ENCODE data around the gene ACTN4. TPM values are rescaled to one million over a fixed set of nuclear protein-coding genes. Genes with fewer than 3 reads are reported as not detected.

Gene ACTN4
- total RNA-seq, 2 donors from 2014 or later: 201 to 205 TPM

GRCh38 chr19:38682195-38682867 lies 34.9 kb downstream of the ACTN4 start:
- ATAC-seq (no peak), DNase-seq (no peak)
- peaks cover 71% of the 10 kb centered on the region for H3K4me1 Mint-ChIP-seq
- peak overlapping the region; percentile 39 for H3K4me3 Mint-ChIP-seq
- no peaks in the 10 kb centered on the region for H3K36me3 Mint-ChIP-seq (ENCODE audit: low read depth)
- no peaks in the 10 kb centered on the region for H3K27me3 Mint-ChIP-seq
- H3K27ac Mint-ChIP-seq: peak overlapping the region; percentile 93
- H3K9me3 ChIP-seq (ENCODE audit: control insufficient read depth, low read length, poor library complexity, severe bottlenecking): no peaks in the 10 kb centered on the region

GRCh38 chr19:38682872-38683392 lies 35.5 kb downstream of the ACTN4 start:
- DNase-seq (no peak), ATAC-seq (no peak)
- H3K36me3 Mint-ChIP-seq (ENCODE audit: low read depth): no peaks in the 10 kb centered on the region
- no peaks in the 10 kb centered on the region for H3K27me3 Mint-ChIP-seq
- H3K4me1 Mint-ChIP-seq: peaks cover 75% of the 10 kb centered on the region
- H3K4me3 Mint-ChIP-seq: peak overlapping the region; percentile 75
- peak overlapping the region; percentile 93 for H3K27ac Mint-ChIP-seq
- no peaks in the 10 kb centered on the region for H3K9me3 ChIP-seq (ENCODE audit: control insufficient read depth, low read length, poor library complexity, severe bottlenecking)

DNA sequence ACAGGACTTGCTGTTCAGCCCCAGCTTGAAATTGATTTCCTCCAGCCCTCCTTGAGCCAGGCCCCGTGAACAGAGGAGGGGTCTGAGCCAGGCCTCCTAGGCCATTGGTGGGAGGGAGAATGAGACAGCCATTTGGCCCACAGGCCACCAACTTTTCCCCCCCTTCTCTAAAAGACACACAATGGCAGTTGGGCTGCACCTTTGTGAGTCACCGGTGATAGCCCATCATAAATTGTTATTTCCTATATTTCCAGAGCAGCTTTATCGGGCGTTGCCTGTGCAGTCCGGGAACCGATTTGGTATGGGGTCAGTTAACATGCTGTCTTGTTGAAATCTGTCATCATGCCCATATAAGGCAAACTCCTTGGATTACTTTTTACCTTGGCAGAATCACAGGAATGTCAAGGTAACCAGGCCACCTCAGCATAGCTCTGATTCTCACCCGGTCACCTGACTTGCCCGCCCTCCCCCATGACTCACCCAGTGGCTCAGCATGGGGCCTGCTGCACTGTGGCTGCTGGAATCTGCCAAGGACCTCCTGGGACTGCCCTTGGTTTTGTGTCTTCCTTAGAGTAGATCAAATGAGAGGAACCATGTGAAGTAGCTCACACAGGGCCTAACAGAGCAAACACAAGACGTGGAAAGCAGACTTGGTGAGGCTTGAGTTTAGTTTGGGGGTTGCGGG lies 36.1 kb downstream of the ACTN4 start:
- peak; percentile 49 for ATAC-seq
- peak overlapping the region; percentile 93 for H3K27ac Mint-ChIP-seq
- no peaks in the 10 kb centered on the region for H3K36me3 Mint-ChIP-seq (ENCODE audit: low read depth)
- H3K4me1 Mint-ChIP-seq: peaks cover 70% of the 10 kb centered on the region
- H3K27me3 Mint-ChIP-seq: no peaks in the 10 kb centered on the region
- no peaks in the 10 kb centered on the region for H3K9me3 ChIP-seq (ENCODE audit: control insufficient read depth, low read length, poor library complexity, severe bottlenecking)
- peak; percentile 29 to 69 (median 47) for DNase-seq
- H3K4me3 Mint-ChIP-seq: peak overlapping the region; percentile 75

GRCh38 chr19:38684078-38684861 lies 36.8 kb downstream of the ACTN4 start:
- H3K36me3 Mint-ChIP-seq (ENCODE audit: low read depth): no peaks in the 10 kb centered on the region
- H3K27me3 Mint-ChIP-seq: no peaks in the 10 kb centered on the region
- H3K4me1 Mint-ChIP-seq: peaks cover 71% of the 10 kb centered on the region
- peak overlapping the region; percentile 93 for H3K27ac Mint-ChIP-seq
- peak overlapping the region; percentile 75 for H3K4me3 Mint-ChIP-seq
- DNase-seq: peak in 1 of 3 donors; percentile 38
- no peaks in the 10 kb centered on the region for H3K9me3 ChIP-seq (ENCODE audit: control insufficient read depth, low read length, poor library complexity, severe bottlenecking)
- peak; percentile 32 for ATAC-seq

DNA sequence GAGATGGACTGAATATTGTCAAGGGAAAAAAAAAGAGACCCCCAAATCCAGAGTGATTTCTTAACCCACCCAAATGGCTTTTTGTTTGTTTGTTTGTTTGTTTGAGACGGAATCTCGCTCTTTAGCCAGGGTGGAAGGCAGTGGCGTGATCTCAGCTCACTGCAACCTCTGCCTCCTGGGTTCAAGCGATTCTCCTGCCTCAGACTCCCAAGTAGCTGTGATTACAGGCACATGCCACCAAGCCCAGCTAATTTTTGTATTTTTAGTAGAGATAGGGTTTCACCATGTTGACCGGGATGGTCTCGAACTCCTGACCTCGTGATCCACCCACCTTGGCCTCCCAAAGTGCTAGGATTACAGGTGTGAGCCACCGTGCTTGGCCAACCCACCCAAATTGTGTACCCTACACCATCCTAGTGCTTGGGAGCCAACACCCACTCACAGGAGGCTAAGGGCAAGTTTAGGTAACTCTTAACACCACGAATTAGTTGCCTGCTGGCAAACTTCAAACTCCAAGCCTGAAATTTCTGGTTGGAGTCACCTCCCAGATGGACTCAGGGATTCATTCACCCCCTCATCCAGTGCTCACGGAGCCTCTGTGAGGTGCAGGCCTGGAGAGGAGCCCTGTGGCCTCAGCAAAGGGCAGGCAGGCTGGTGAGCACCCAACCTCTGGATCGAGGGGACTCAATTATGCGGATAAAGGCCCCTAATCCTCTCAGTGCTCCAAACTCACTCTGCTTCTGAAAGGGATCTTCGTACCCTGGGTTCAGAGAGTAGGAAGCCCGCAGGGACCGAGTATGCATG lies 37.6 kb downstream of the ACTN4 start:
- H3K27ac Mint-ChIP-seq: peak overlapping the region; percentile 93
- no peaks in the 10 kb centered on the region for H3K36me3 Mint-ChIP-seq (ENCODE audit: low read depth)
- ATAC-seq: no peak
- H3K4me1 Mint-ChIP-seq: peaks cover 72% of the 10 kb centered on the region
- no peaks in the 10 kb centered on the region for H3K27me3 Mint-ChIP-seq
- peak overlapping the region; percentile 36 for H3K4me3 Mint-ChIP-seq
- no peaks in the 10 kb centered on the region for H3K9me3 ChIP-seq (ENCODE audit: control insufficient read depth, low read length, poor library complexity, severe bottlenecking)
- DNase-seq: no peak

- peak in 1 of 3 donors; percentile 37 for DNase-seq
- ATAC-seq: no peak
- H3K4me1 Mint-ChIP-seq: peaks cover 67% of the 10 kb centered on the region
- H3K9me3 ChIP-seq (ENCODE audit: control insufficient read depth, low read length, poor library complexity, severe bottlenecking): no peaks in the 10 kb centered on the region
- H3K27ac Mint-ChIP-seq: peak overlapping the region; percentile 93
- peak overlapping the region; percentile 86 for H3K4me3 Mint-ChIP-seq
- no peaks in the 10 kb centered on the region for H3K27me3 Mint-ChIP-seq
- H3K36me3 Mint-ChIP-seq (ENCODE audit: low read depth): no peaks in the 10 kb centered on the region
These were observed 38.4 kb downstream of the ACTN4 start for GRCh38 chr19:38685666-38686529.

DNA sequence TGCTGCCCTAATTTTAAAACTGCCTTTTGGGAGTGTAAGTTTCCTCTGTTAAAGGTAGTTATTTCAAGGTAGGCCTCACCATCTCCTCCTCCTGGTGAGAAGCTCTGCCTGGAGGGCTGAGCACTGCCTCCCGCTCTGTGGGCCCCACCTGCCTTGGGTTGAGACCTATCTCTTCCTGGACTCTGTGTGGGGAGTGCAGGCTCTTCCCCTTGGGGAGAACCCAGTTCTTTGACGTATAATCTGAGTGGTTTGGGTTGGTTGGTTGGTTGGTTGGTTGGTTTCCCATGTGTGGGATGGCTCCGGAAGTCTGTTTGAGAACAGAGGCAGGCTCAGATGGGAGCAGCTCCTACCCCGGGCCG lies 39.1 kb downstream of the ACTN4 start:
- Mint-ChIP-seq H3K4me1 (peaks cover 62% of the 10 kb centered on the region), H3K4me3 (peak overlapping the region; percentile 86), H3K27ac (peak overlapping the region; percentile 93), H3K27me3 (no peaks in the 10 kb centered on the region), H3K36me3 (ENCODE audit: low read depth) (no peaks in the 10 kb centered on the region)
- H3K9me3 ChIP-seq (ENCODE audit: control insufficient read depth, low read length, poor library complexity, severe bottlenecking): no peaks in the 10 kb centered on the region
- ATAC-seq: peak; percentile 87
- peak; percentile 35 to 67 (median 45) for DNase-seq

DNA sequence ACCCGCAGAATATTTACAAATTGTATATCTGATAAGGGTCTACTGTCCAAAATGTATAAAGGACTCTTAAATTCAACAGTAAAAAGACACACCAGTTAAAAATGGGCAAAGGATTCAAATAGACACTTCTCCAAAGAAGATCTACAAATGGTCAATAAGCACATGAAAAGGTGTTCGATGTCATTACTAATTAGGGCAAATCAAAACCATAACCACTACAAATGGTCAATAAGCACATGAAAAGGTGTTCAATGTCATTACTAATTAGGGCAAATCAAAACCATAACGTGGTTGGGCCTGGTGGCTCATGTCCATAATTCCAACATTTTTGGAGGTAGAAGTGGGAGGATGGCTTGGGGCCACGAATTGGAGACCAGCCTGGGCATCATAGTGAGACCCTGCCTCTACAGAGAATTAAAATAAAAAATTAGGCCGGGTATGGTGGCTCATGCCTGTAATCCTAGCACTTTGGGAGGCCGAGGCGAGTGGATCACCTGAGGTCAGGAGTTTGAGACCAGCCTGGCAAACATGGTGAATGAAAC lies 40.5 kb downstream of the ACTN4 start:
- H3K9me3 ChIP-seq (ENCODE audit: control insufficient read depth, low read length, poor library complexity, severe bottlenecking): no peaks in the 10 kb centered on the region
- no peaks in the 10 kb centered on the region for H3K36me3 Mint-ChIP-seq (ENCODE audit: low read depth)
- H3K4me3 Mint-ChIP-seq: no peak overlapping the region
- ATAC-seq (no peak), DNase-seq (no peak)
- peak overlapping the region; percentile 93 for H3K27ac Mint-ChIP-seq
- H3K27me3 Mint-ChIP-seq: no peaks in the 10 kb centered on the region
- peaks cover 61% of the 10 kb centered on the region for H3K4me1 Mint-ChIP-seq

- ATAC-seq (no peak), DNase-seq (no peak)
- peak overlapping the region; percentile 26 for H3K4me3 Mint-ChIP-seq
- H3K27ac Mint-ChIP-seq: peak overlapping the region; percentile 87
- H3K36me3 Mint-ChIP-seq (ENCODE audit: low read depth): no peaks in the 10 kb centered on the region
- H3K27me3 Mint-ChIP-seq: no peaks in the 10 kb centered on the region
- H3K9me3 ChIP-seq (ENCODE audit: control insufficient read depth, low read length, poor library complexity, severe bottlenecking): no peaks in the 10 kb centered on the region
- H3K4me1 Mint-ChIP-seq: peaks cover 62% of the 10 kb centered on the region
These were observed 42.7 kb downstream of the ACTN4 start for GRCh38 chr19:38690146-38690545.

- H3K36me3 Mint-ChIP-seq (ENCODE audit: low read depth): no peaks in the 10 kb centered on the region
- H3K4me3 Mint-ChIP-seq: no peak overlapping the region
- H3K27ac Mint-ChIP-seq: peak overlapping the region; percentile 87
- ATAC-seq: no peak
- no peaks in the 10 kb centered on the region for H3K9me3 ChIP-seq (ENCODE audit: control insufficient read depth, low read length, poor library complexity, severe bottlenecking)
- no peaks in the 10 kb centered on the region for H3K27me3 Mint-ChIP-seq
- DNase-seq: no peak
- H3K4me1 Mint-ChIP-seq: peaks cover 67% of the 10 kb centered on the region
These were observed 43.4 kb downstream of the ACTN4 start for GRCh38 chr19:38690832-38691231.

GRCh38 chr19:38691938-38692457 lies 44.5 kb downstream of the ACTN4 start:
- ATAC-seq (no peak), DNase-seq (no peak)
- H3K27ac Mint-ChIP-seq: peak overlapping the region; percentile 87
- peaks cover 66% of the 10 kb centered on the region for H3K4me1 Mint-ChIP-seq
- no peaks in the 10 kb centered on the region for H3K9me3 ChIP-seq (ENCODE audit: control insufficient read depth, low read length, poor library complexity, severe bottlenecking)
- peak overlapping the region; percentile 63 for H3K4me3 Mint-ChIP-seq
- H3K27me3 Mint-ChIP-seq: no peaks in the 10 kb centered on the region
- no peaks in the 10 kb centered on the region for H3K36me3 Mint-ChIP-seq (ENCODE audit: low read depth)
